Fibroblast of pulmonary artery (primary cell): ENCODE measurements around the gene RAB3D.

Experiments used
- DNase-seq: peaks from one replicate; pipeline ENCODE4 v3.0.0-alpha.2; 2010; ENCODE audit warnings: low read depth
- H3K4me3 ChIP-seq: replicated peaks from 2 replicates; pipeline ENCODE4 v1.5.1; 2011; ENCODE audit warnings: low read depth, mild to moderate bottlenecking, control low read depth, low read length, moderate library complexity
- CTCF ChIP-seq: IDR thresholded peaks from 2 replicates; pipeline ENCODE4 v1.5.1; 2011; ENCODE audit warnings: mild to moderate bottlenecking, control low read depth, low read length, inconsistent platforms; ENCODE audit errors: missing control alignments

Gene RAB3D

GRCh38 chr19:11365557-11366117 is 26.2 kb upstream of the RAB3D start:
- no peak for DNase-seq
- H3K4me3 ChIP-seq = no peak overlapping the region
- TF ChIP-seq CTCF = no peak

GRCh38 chr19:11364935-11365334 is 25.5 kb upstream of the RAB3D start:
- TF ChIP-seq CTCF = no peak
- DNase-seq = no peak
- no peak overlapping the region for H3K4me3 ChIP-seq

GRCh38 chr19:11364296-11364904 is 24.9 kb upstream of the RAB3D start:
- TF ChIP-seq CTCF = no peak
- H3K4me3 ChIP-seq = no peak overlapping the region
- DNase-seq = no peak

GRCh38 chr19:11363881-11364280 is 24.4 kb upstream of the RAB3D start:
- DNase-seq = no peak
- no peak for TF ChIP-seq CTCF
- no peak overlapping the region for H3K4me3 ChIP-seq

- TF ChIP-seq CTCF = no peak
Measured at GRCh38 chr19:11361771-11362731, 22.6 kb upstream of the RAB3D start.

GRCh38 chr19:11361037-11361770 is 21.7 kb upstream of the RAB3D start:
- no peak for TF ChIP-seq CTCF
- DNase-seq = no peak
- no peak overlapping the region for H3K4me3 ChIP-seq

More at GRCh38 chr19:11361771-11362731, 22.6 kb upstream of the RAB3D start:
- DNase-seq = no peak
- no peak overlapping the region for H3K4me3 ChIP-seq
